HEK293 (cell line): ENCODE data around the gene SLC35C1.

Experiments used
- CTCF ChIA-PET: fragments of 350-600 bp; formaldehyde crosslinking; extraction: SDS; loops from one replicate; lab custom pipeline; 2021; ENCODE audit warnings: antibody characterized with exemption; lab: Yijun Ruan, JAX
- POLR2A ChIA-PET: fragments of 300-600 bp; formaldehyde crosslinking; extraction: SDS; loops from one replicate; lab custom pipeline; 2020; ENCODE audit warnings: antibody characterized with exemption, inconsistent platforms; lab: Yijun Ruan, JAX
- H3K27ac ChIP-seq: fragments of 200-500 bp; sonication (Bioruptor generic); 2 replicates; pipeline ENCODE4 v1.5.1; 2014; ENCODE audit warnings: low read depth, low read length, control low read depth, inconsistent platforms; ENCODE audit errors: extremely low read depth
- H3K36me3 ChIP-seq, 2 experiments: fragments of 200-500 bp in 1 of 2; sonication (Bioruptor generic) in 1 of 2; 1 replicate in 1 of 2; 2 replicates in 1 of 2; pipeline ENCODE4 v1.5.1; 2014 to 2017; ENCODE audit warnings: inconsistent platforms in 2 of 2, low read length in 2 of 2; ENCODE audit not compliant: control insufficient read depth in 2 of 2, insufficient read depth in 1 of 2
- H3K4me1 ChIP-seq: fragments of 200-500 bp; sonication (Bioruptor generic); 2 replicates; pipeline ENCODE4 v1.5.1; 2014; ENCODE audit warnings: mild to moderate bottlenecking, low read length, inconsistent platforms; ENCODE audit not compliant: control insufficient read depth, insufficient read depth
- H3K4me3 ChIP-seq: 2 replicates; pipeline ENCODE4 v1.5.1; 2011; ENCODE audit warnings: low read depth, mild to moderate bottlenecking, control low read depth, low read length, moderate library complexity
- H3K9me3 ChIP-seq: fragments of 200-500 bp; sonication (Bioruptor generic); 2 replicates; pipeline ENCODE4 v1.5.1; 2014; ENCODE audit warnings: low read depth, low read length, inconsistent platforms; ENCODE audit not compliant: control insufficient read depth, insufficient read depth
- KLF17 ChIP-seq: fragments of 450-650 bp; formaldehyde crosslinking; IDR thresholded peaks from 2 replicates; pipeline ENCODE4 v1.5.1; 2016; ENCODE audit warnings: missing biosample characterization, missing genetic modification characterization
- SP3 ChIP-seq: fragments of 450-650 bp; formaldehyde crosslinking; IDR thresholded peaks from 2 replicates; pipeline ENCODE4 v1.5.1; 2016; ENCODE audit warnings: missing biosample characterization, missing genetic modification characterization
- ZBTB10 ChIP-seq: fragments of 450-650 bp; formaldehyde crosslinking; IDR thresholded peaks from 2 replicates; pipeline ENCODE4 v1.5.1; 2016; ENCODE audit warnings: missing biosample characterization, missing genetic modification characterization
- ZNF138 ChIP-seq: fragments of 450-650 bp; formaldehyde crosslinking; IDR thresholded peaks from 2 replicates; pipeline ENCODE4 v1.5.1; 2016; ENCODE audit warnings: missing biosample characterization, missing genetic modification characterization, borderline replicate concordance
- ZNF157 ChIP-seq: fragments of 450-650 bp; formaldehyde crosslinking; IDR thresholded peaks from 2 replicates; pipeline ENCODE4 v1.5.1; 2016; ENCODE audit warnings: missing biosample characterization, missing genetic modification characterization
- ZNF2 ChIP-seq: fragments of 450-650 bp; formaldehyde crosslinking; IDR thresholded peaks from 2 replicates; pipeline ENCODE4 v1.5.1; 2016; ENCODE audit warnings: missing biosample characterization, missing genetic modification characterization
- ZNF362 ChIP-seq: fragments of 450-650 bp; formaldehyde crosslinking; IDR thresholded peaks from 2 replicates; pipeline ENCODE4 v1.5.1; 2016; ENCODE audit warnings: missing biosample characterization, missing genetic modification characterization
- ZNF514 ChIP-seq: fragments of 450-650 bp; formaldehyde crosslinking; IDR thresholded peaks from 2 replicates; pipeline ENCODE4 v1.5.1; 2016; ENCODE audit warnings: missing biosample characterization, missing genetic modification characterization
- ZNF658 ChIP-seq: fragments of 450-650 bp; formaldehyde crosslinking; IDR thresholded peaks from 2 replicates; pipeline ENCODE4; 2016; ENCODE audit warnings: missing biosample characterization, missing genetic modification characterization
- ZSCAN16 ChIP-seq: fragments of 450-650 bp; formaldehyde crosslinking; IDR thresholded peaks from 2 replicates; pipeline ENCODE4 v1.5.1; 2016; ENCODE audit warnings: missing biosample characterization, missing genetic modification characterization
- TF ChIP-seq, protein P1 (sequence below): fragments of 450-650 bp; formaldehyde crosslinking; conservative IDR thresholded peaks from 2 replicates; pipeline ENCODE4 v1.5.1; 2016; ENCODE audit warnings: low read depth, missing biosample characterization, missing genetic modification characterization
- TF ChIP-seq, protein P2 (sequence below): fragments of 450-650 bp; formaldehyde crosslinking; IDR thresholded peaks from 2 replicates; pipeline ENCODE4 v1.5.1; 2016; ENCODE audit warnings: missing biosample characterization, missing genetic modification characterization
- TF ChIP-seq, protein P3 (sequence below): fragments of 450-650 bp; formaldehyde crosslinking; IDR thresholded peaks from 2 replicates; pipeline ENCODE4 v1.5.1; 2016; ENCODE audit warnings: missing biosample characterization, missing genetic modification characterization

Gene SLC35C1

GRCh38 chr11:45765107-45765668 is 39.8 kb upstream of the SLC35C1 start (continued):
- TF ChIP-seq, protein P1, sequence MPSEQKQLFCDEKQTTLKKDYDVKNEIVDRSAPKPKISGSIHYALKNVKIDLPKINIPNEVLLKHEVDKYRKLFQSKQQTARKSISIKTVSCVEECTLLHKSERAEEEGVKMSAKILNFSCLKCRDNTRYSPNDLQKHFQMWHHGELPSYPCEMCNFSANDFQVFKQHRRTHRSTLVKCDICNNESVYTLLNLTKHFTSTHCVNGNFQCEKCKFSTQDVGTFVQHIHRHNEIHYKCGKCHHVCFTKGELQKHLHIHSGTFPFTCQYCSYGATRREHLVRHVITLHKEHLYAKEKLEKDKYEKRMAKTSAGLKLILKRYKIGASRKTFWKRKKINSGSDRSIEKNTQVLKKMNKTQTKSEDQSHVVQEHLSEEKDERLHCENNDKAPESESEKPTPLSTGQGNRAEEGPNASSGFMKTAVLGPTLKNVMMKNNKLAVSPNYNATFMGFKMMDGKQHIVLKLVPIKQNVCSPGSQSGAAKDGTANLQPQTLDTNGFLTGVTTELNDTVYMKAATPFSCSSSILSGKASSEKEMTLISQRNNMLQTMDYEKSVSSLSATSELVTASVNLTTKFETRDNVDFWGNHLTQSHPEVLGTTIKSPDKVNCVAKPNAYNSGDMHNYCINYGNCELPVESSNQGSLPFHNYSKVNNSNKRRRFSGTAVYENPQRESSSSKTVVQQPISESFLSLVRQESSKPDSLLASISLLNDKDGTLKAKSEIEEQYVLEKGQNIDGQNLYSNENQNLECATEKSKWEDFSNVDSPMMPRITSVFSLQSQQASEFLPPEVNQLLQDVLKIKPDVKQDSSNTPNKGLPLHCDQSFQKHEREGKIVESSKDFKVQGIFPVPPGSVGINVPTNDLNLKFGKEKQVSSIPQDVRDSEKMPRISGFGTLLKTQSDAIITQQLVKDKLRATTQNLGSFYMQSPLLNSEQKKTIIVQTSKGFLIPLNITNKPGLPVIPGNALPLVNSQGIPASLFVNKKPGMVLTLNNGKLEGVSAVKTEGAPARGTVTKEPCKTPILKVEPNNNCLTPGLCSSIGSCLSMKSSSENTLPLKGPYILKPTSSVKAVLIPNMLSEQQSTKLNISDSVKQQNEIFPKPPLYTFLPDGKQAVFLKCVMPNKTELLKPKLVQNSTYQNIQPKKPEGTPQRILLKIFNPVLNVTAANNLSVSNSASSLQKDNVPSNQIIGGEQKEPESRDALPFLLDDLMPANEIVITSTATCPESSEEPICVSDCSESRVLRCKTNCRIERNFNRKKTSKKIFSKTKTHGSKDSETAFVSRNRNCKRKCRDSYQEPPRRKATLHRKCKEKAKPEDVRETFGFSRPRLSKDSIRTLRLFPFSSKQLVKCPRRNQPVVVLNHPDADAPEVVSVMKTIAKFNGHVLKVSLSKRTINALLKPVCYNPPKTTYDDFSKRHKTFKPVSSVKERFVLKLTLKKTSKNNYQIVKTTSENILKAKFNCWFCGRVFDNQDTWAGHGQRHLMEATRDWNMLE (tag by site-specific recombination), result no peak
- TF ChIP-seq KLF17 (tag by site-specific recombination), result no peak
- no peak for TF ChIP-seq ZNF362 (tag by site-specific recombination)
- TF ChIP-seq ZNF2 (tag by site-specific recombination), result no peak

GRCh38 chr11:45765836-45766235 is 39.1 kb upstream of the SLC35C1 start:
- Histone ChIP-seq H3K36me3 (no peaks in the 10 kb centered on the region), H3K9me3 (no peaks in the 10 kb centered on the region), H3K4me3 (no peak overlapping the region), H3K27ac (no peak overlapping the region), H3K4me1 (no peaks in the 10 kb centered on the region)
- ChIA-PET POLR2A (no interaction called here), CTCF (interaction anchor here (0.6 to 1.7 kb wide), 2 partner anchors 57 to 396 kb away, joined by 3 to 13 read pairs; no protein-coding TSS in a partner anchor)
- TF ChIP-seq ZNF658, result no peak
- no peak for TF ChIP-seq SP3 (tag by site-specific recombination)
- TF ChIP-seq, protein P2, sequence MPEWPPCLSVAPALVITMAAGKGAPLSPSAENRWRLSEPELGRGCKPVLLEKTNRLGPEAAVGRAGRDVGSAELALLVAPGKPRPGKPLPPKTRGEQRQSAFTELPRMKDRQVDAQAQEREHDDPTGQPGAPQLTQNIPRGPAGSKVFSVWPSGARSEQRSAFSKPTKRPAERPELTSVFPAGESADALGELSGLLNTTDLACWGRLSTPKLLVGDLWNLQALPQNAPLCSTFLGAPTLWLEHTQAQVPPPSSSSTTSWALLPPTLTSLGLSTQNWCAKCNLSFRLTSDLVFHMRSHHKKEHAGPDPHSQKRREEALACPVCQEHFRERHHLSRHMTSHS (tag by site-specific recombination), result no peak
- TF ChIP-seq ZNF138 (tag by site-specific recombination), result no peak
- no peak for TF ChIP-seq ZNF157 (tag by site-specific recombination)
- TF ChIP-seq, protein P3, sequence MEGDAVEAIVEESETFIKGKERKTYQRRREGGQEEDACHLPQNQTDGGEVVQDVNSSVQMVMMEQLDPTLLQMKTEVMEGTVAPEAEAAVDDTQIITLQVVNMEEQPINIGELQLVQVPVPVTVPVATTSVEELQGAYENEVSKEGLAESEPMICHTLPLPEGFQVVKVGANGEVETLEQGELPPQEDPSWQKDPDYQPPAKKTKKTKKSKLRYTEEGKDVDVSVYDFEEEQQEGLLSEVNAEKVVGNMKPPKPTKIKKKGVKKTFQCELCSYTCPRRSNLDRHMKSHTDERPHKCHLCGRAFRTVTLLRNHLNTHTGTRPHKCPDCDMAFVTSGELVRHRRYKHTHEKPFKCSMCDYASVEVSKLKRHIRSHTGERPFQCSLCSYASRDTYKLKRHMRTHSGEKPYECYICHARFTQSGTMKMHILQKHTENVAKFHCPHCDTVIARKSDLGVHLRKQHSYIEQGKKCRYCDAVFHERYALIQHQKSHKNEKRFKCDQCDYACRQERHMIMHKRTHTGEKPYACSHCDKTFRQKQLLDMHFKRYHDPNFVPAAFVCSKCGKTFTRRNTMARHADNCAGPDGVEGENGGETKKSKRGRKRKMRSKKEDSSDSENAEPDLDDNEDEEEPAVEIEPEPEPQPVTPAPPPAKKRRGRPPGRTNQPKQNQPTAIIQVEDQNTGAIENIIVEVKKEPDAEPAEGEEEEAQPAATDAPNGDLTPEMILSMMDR (tag by site-specific recombination), result no peak
- no peak for TF ChIP-seq ZNF514 (tag by site-specific recombination)

- no peak overlapping the region for H3K27ac ChIP-seq
- no peaks in the 10 kb centered on the region for H3K36me3 ChIP-seq
- ChIA-PET POLR2A (no interaction called here), CTCF (interaction anchor here (1.7 kb wide), 1 partner anchor 396 kb away, joined by 13 read pairs; no protein-coding TSS in a partner anchor)
- no peaks in the 10 kb centered on the region for H3K4me1 ChIP-seq
- no peaks in the 10 kb centered on the region for H3K9me3 ChIP-seq
- no peak overlapping the region for H3K4me3 ChIP-seq
- TF ChIP-seq ZSCAN16 (tag by site-specific recombination) (no peak), ZBTB10 (tag by site-specific recombination) (no peak)
- TF ChIP-seq, protein P3 (tag by site-specific recombination), result no peak
Observed at GRCh38 chr11:45766469-45766868, 38.5 kb upstream of the SLC35C1 start.
